ENCODE results near the gene NDNF.

NDNF gene

DNA sequence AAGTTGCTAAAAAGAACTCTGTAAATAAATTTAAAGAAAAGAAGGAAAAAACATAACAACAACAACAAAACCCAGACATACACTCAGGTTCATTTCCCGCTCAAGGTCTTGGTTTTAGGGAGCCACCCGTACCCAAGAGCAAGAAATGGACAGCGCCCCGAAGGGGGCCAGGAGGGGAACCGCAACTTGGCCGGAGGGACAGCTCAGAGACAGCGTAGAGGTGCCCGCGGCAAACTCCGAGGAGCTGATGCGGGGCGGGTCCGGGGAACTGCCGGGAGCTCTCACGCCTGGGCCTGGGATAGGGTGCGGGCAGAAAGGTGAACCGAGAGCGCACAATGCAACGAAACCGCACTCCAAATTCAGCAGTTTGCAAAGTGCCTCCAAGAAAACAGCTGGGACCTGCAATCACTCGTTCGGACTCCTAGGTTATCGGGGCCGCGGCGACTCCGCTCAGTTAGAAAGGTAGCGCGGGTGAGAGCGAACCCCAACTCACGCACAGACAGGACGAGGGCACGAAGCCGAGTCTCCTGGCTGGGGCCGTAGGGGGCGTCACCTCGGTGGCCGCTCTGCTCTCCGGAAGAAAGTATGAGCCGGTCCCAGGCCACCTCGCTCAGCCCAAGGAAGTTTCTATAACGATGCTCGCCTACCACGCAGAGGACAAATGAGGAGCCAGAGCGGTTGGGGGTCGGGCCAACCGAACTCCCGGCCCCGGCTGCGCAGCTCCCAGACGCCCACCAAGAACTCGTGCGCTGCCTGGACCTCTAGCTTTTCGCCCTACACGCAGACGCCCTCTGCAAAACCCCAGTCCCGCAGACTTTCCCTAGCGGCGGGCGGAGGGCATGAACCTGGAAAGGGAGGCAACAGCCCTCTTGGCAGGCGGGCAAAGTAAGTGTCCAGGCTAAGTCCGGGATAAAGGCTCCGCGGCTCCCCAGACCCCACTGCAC lies 1.4 kb downstream of the NDNF start:
- no peak for DNase-seq (ENCODE audit: low read depth in 3 of 3)

DNA sequence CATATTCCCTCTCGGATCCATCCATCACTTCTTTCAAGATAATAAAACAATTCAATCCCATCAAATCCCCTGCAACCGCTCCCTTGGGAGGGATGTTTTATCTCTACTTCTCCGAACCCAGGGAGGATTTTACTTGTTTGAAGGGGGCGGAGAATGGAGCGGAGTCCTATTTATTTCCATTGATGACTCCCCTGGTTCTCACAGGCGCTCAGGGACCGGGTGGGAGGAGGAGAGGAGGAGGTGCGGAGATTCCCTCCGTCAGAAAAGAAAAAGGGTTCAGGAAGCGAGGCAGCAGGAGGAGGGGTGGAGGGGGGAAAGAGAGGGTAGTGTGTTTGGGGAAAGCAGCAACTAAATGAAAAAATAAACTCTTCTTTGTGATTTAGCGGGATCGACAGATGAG lies 2.1 kb downstream of the NDNF start:
- DNase-seq (ENCODE audit: low read depth in 3 of 3): no peak

DNA sequence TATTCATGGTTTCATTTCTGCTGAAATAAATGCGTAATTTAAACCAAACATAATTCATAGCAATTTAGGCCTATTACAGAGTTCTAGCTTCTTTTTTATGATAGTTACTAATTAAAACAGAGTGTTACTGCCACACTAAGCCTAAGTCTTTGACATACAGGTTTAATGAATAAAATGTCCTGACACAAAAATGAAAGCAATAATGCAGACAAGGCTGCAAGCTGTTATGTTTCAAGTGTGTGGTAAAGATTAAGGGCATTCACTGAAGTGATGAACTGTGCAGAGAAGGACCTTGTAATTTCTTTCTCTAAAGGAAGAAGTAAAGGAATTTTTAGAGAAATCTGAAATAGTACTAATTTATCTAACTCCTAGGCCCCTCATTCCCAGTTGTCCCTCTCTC lies 2.9 kb downstream of the NDNF start:
- DNase-seq (ENCODE audit: low read depth in 3 of 3): no peak

DNA sequence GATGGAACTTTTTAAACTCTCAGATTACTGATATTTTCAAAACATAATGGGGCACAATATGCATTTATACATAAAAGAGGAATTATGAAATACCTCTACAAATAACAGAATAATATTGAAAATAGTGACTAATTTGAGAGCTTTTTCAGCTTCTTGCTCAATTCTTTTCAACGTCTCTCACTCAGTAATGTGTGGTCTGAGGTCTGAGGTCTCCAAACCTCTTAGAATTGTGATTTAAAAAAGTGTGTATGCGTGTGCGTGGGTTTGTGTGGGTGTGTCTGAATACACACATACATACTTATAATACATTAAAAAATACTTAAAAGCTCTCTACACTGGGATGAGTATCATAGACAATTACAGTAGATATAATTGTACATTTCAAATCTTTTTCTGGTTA lies 7.9 kb downstream of the NDNF start:
- no peak for DNase-seq (ENCODE audit: low read depth in 3 of 3)

DNA sequence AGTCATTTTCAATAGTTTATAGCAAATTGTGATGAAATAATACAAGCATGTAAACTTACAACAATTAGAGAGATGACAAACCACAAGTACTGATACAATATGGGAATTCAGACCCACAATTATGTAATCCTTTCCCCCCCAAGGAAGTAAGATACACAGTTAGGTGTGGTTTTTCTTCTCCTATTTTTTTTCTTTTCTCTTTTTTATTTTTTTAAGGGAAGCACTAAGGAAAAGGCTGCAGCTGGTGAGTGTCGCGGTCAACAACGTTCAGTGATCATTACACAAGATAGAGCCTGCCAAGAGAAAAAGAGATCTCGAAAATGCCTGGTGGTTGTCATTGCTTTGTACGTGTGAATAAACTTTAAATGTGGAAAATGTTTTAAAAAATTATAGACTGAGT lies 9.8 kb downstream of the NDNF start:
- no peak for DNase-seq (ENCODE audit: low read depth in 3 of 3)

DNA sequence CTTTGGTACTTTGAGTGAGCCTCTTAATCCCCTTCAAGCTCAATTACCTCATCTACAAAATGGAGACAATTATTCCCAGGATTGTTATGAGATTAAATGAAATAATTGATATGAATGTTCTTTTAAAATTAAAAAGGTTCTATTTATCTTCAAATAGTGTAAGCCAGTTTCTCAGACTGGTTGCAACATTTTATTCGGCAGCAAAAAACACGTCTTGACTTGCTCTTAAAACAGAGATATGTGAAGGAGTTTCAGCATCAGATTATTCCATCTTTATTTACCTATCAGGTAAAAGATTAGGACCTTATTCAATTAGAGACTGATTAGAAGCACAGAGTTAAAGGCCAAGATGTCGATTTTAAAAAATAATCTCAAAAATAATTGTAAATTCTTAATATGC lies 10.5 kb downstream of the NDNF start:
- no peak for DNase-seq (ENCODE audit: low read depth in 3 of 3)

DNA sequence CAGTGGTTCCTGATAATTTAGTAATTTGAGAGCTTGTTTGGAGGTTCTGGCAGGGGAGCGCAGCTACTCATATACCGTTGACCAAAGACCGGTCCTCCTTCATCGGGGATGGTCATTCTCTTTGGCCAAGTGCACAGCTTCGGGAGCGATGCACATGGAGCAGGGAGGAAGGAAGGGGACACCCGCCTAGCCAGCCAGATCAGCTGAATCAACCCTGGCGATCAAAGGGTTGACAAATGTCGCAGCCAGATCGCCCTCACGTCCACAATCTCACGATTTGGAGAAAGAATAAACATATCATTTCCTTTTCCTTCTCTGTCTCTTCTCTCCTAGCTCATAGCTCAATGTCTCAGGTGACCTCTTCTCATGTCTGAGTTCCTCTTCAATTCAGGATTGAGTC lies 11.1 kb downstream of the NDNF start:
- no peak for DNase-seq (ENCODE audit: low read depth in 3 of 3)

DNA sequence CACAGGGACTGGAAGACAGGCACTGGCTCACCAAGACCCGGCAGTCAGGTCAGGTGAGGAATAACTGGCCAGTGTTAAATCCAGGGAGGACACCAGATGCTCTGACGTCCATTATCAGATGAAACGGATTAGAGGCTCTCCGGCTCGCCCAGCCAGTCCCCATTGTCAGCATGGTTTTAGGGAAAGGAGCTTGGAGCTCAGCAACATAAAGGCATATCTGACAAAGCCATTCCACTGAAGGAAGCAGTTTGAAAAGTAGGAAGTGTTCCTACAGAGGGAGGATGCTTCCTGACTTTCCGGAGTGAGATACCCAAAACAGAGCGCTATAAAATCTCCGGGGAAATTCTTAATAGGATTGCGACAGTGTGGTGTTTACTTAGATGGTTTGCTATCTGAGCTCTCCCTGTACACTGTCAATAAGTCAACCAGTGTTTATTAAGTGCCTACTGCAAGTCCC lies 14.8 kb downstream of the NDNF start:
- DNase-seq (ENCODE audit: low read depth in 3 of 3): no peak

DNA sequence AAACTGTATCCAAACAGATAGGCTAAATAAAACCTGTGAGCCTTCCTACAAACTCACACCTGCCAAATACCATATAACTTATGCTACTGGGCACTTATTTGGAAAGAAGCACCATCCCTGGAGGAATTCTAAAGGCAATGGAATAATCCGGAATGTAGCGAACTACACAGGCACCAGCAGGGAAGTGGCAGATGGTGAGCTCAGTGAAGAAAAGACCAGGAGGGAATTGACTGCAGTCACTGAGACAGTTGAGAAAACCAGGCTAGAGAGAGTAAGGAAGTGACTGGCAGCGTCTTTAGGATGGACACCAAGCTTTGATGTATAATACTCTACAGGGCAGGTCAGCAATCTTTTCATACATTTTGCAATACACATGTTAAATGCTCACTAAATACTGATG lies 16.3 kb downstream of the NDNF start:
- DNase-seq (ENCODE audit: low read depth in 3 of 3): no peak

DNA sequence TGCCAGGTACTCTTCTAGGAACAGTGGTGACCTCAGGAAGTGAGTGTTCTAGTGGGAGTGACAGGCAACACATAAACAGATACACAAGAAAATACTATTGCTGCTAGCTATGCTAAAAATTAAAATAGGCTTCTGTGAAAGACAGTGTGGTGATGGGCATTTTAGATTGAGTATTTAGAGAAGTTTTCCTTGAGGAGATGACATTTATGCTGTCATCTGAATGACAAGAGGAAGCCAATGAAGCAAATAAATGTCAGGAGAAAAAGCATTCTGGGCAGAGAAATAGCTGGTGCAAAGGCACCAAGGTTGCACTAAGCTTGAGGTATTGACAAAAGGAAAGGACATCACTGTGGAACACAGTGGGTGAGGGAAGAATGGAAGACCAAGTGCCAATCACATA lies 18.0 kb downstream of the NDNF start:
- DNase-seq (ENCODE audit: low read depth in 3 of 3): no peak

DNA sequence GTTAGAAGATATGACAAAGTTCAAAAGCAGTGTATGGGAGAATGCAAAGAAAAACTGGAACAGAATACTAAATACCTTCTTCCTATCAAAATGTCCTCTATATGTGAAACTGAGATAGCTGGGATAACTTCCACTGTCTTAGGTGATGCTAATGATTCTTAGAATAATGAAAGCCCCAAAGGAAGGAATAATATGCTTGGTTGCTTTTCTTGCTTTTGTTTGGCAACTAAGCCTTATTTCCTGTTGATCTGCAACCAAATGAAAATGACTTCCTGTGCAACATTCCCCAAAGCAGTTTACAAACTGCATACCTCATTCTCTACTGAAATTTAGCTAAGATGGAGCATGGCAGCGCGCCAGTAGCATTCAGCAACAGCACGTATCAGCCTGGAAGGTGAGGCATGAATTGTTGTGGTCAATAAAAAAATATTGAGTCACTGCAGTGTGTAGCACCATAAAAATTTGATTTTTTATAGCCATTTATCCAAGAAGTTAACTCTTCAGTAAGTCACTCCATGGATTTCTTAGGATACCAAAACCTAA lies 18.7 kb downstream of the NDNF start:
- no peak for DNase-seq (ENCODE audit: low read depth in 3 of 3)

DNA sequence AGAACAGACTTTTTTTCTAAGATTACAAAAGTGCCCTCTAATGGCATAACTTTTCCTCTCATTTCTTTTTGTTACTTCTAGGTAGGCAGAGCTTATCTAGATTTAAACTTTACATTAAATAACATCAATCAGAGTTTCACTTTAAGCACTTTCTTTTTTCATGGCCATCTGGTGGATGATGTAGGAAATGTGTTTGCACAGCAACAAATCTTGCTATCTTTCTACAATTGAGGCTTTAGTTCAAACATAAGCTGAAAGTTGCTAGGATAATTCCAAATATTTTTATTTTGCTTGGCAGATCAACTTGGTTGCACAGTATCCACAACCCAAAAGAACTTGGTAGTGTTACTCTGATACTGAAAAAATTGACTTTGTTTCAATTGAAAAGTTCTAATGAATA lies 22.0 kb downstream of the NDNF start:
- DNase-seq (ENCODE audit: low read depth in 3 of 3): no peak

DNA sequence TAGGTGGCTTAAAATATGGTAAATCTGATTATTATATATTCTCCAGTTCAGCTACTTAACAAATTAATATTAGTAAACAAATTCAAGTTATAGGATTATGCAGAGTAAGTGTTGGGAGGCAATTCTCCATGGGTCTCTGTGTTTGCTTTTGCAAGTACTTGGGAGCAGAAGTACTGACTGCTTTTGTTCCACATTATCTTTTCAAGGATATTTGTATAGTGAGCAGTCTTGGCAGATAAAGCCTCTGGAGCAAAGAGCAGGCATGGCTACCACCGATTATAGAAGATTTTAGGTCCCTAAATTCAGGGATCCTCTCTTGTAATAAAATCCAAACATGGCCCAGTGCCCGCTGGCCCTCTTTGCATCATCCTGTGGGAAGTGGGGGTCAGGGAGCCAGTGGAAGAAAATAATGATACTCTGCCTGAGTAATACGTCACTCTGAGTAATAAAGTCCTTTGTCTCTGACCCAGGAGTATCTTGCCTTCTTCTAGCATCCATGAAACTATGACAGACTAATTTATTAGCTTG lies 23.2 kb downstream of the NDNF start:
- DNase-seq (ENCODE audit: low read depth in 3 of 3): no peak

DNA sequence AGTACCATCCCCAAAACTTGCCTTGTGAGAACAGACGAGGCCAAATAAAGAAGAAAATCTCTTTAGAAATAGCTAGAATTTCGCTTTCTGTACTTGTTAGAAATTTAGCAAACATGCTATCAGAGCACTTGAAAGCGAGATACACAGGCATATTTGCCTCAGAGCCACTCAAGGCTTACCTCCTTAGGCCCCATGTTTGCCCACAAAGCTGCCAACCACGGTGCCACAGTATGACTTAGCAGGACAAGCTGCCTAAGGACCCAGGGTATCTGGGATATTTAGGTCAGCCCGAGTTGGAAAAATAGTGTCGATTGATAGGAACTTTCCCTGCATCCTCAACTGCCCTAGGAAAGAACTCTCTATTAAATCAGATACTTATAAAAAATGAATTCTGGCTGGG lies 24.2 kb downstream of the NDNF start:
- DNase-seq (ENCODE audit: low read depth in 3 of 3): no peak

DNA sequence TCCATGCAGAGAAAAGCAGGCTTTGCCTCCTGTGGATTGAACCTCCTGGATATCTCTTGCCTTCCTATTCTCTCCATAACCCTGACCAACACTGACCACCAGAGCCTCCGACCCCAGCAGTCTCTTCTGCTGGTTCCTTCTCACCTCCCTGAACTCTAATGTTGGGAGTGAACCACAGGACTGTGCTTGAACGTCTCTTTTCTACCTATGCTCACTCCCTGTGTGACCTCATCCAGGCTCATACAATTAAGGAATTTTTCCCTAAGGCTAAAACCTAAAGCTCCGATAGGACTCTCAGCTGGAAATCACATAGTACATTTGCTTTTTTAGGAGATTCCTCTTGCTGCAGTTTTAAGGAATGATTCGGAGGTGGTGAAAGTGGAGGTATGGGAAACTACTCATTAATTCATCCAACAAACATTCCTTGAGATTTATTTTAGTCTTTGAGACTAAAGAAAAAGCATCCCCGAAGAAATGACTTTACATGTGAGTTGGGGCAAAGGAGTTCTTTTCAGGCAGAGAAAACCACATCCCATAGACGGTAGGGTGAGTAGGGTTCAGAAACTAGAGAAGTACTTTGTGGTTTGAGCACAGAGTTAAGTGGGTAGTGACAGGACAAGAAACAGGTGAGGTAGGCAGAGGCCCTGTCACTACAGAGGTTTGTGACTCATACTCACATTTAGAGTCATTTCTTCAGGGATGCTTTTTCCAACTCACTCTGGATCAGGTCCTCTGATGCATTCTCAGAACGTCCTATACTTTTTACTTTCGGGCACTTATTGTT lies 30.8 kb downstream of the NDNF start:
- no peak for DNase-seq (ENCODE audit: low read depth in 3 of 3)

DNA sequence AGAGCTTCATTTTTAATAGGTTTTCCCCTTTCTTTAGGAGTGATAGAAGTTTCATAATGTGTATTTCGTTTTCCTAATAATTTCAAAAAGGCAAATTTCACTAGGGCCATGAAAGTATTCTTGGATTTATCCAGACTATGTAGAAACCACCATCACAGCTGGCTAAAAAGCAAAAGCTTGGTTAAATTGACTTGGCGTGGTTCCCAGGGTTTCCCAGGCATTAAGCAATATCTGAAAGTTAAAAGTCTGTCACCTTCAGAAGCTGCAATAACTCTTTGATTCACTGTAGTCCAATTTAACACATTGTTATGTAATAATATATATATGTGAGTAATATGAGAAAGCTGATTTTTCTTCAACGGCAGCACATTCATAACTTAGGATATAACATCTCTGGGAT lies 38.3 kb downstream of the NDNF start:
- no peak for DNase-seq (ENCODE audit: low read depth in 3 of 3)

DNA sequence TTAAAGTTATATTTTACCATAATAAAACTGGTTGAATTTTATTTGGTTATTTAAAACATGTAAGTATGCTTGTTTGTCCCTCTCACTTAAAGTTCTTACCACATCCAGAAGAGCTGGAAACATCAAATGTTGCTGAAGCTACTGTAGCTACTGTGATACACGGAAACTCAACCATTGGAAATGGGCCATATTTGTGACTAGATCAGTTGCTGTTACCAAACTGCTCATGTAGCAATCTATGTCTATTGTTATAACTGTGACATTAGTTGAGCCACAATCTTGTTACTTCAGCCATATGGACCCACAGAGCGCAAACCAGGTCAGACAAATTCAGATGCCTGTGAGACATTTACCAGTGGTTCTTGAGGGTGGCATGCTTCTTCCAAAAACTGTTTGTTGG lies 41.6 kb downstream of the NDNF start:
- no peak for DNase-seq (ENCODE audit: low read depth in 3 of 3)

DNA sequence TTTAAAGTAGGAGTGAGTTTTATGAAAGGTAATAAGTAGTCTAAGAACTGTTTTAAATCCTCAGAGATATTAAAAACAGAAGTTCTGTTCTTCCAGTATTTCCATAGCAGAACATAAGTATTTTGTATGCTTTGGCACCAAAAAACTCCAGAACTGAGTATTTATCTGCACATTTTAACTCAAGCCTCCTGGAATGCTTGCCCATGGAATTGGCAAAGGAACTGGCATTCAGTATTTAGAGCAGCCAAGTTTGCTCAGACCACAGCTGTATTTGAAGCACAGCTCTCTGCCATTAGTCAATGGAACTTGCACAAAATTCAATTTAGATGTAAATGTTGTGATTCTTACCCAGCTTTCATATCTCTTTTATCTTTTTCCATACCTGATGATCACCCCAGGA lies 42.2 kb downstream of the NDNF start:
- no peak for DNase-seq (ENCODE audit: low read depth in 3 of 3)

DNA sequence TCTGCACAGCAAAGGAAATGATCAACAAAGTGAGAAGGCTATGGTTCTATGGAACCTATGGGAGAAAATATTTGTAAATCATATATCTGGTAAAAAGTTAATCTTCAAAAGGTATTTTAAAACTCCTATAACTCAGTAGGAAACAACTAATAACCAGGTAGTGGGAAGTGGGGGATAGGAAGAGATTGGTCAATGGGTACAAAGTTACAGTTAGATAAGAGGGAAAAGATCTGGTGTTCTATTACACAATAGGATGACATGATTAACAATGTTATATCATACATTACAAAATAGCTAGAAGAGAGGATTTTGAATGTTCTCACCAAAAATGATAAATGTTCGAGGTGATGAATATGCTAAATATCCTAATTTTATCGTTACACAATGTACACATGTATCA lies 46.3 kb downstream of the NDNF start:
- DNase-seq (ENCODE audit: low read depth in 3 of 3): no peak

DNA sequence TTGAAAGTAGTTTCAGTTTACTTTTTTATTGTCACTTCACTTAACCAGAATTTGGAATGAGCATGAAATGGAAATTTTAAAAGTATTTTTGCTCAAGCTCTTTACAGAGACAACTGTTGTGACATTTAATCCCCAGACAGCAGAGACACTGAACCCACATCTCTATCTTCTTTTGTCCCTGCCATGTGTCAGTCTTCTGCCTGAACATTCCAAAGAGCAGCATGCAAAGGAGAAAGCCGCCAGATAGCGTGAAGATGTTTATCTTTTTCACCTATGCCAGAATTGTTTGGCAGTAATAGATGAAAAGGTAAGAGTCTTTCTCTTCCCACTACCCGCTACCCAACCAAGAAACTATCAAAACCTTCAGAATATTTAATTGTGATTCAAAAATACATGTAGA lies 46.8 kb downstream of the NDNF start:
- DNase-seq (ENCODE audit: low read depth in 3 of 3): no peak

DNA sequence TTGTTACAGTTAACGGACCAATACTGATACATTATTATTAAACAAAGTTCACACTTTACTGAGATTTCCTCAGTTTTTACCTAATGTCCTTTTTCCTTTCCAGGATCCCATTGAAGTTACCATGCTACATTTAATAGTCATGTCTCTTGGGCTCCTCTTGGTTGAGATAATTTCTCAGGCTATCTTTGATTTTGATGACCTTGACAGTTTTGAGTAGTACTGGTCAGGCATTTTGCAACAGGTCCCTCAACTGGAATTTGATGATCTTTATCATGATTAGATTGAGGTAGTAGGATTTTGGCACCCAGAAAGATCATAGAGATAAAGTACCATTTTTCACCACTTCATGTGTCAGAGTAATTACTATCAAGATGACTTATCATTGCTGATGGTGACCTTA lies 53.8 kb downstream of the NDNF start:
- no peak for DNase-seq (ENCODE audit: low read depth in 3 of 3)

DNA sequence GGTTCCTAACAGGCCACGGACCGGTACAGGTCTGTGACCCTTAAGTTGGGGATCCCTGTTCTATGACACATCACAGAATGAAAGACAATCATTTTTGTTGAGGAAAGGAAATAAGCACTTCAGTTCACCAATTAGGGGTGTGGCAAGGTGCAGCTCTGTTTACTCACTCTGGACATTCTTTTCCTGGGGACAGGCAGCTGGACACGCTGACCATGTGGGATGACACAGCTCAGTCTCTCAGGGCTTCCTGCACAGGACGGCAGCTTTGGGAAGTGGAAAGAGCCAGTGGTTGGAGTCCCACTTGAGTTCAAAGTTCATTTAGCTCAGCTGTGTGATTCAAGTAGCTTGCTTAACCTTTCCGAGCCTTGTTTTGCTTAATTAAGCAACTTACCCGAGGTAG lies 55.7 kb downstream of the NDNF start:
- no peak for DNase-seq (ENCODE audit: low read depth in 3 of 3)

DNA sequence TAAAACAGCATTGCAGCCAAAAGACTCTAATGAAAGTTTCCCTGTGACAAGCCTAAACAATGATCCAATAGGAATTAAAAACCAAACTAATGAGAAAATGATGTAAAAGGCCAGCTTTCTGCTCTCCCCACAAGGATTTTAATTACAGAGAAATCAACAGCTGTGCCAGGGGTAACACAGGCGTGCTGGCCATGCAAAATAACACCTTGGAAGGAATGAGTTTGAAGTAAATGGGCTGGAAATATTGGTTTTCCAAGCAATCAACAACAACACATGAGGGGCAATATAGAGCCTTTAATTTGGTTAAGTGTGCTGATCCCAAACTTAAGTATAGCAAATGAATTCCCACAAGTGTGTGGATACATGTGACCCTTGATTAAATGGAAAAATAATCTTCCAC lies 56.9 kb downstream of the NDNF start:
- DNase-seq (ENCODE audit: low read depth in 3 of 3): no peak
